HG02938 (cell line): ENCODE results near the gene HIVEP3.
"Not testable (repeated sequence)": the region's sequence is repeated elsewhere in the genome, so short reads cannot be mapped to it uniquely, and the experiment has no call there.

ENCODE experiments used
- ATAC-seq: cut with Tn5 transposase; IDR thresholded peaks from one replicate; pipeline ENCODE4 v1.9.1; 2021; ENCODE audit warnings: mild to moderate bottlenecking, moderate library complexity; ENCODE audit not compliant: unreplicated experiment

HIVEP3 gene

GRCh38 chr1:41573785-41574713, 344.7 kb downstream of the HIVEP3 start:
- ATAC-seq: peak; percentile 52

- ATAC-seq: no peak
Measured at GRCh38 chr1:41573194-41573593, 345.5 kb downstream of the HIVEP3 start.

- no peak for ATAC-seq
Measured at GRCh38 chr1:41572224-41572623, 346.5 kb downstream of the HIVEP3 start.

GRCh38 chr1:41571041-41571440, 347.7 kb downstream of the HIVEP3 start:
- ATAC-seq: no peak

- ATAC-seq: no peak
Measured at GRCh38 chr1:41568204-41568603, 350.5 kb downstream of the HIVEP3 start.

GRCh38 chr1:41566969-41567368, 351.8 kb downstream of the HIVEP3 start:
- ATAC-seq: no peak

- ATAC-seq: no peak
Measured at GRCh38 chr1:41566274-41566885, 352.3 kb downstream of the HIVEP3 start.

- no peak for ATAC-seq
Measured at GRCh38 chr1:41564741-41565475, 353.8 kb downstream of the HIVEP3 start.

- ATAC-seq: no peak
Measured at GRCh38 chr1:41562328-41562727, 356.4 kb downstream of the HIVEP3 start.

- ATAC-seq: no peak
Measured at GRCh38 chr1:41560931-41561330, 357.8 kb downstream of the HIVEP3 start.

- no peak for ATAC-seq
Measured at GRCh38 chr1:41560496-41560895, 358.2 kb downstream of the HIVEP3 start.

- no peak for ATAC-seq
Measured at GRCh38 chr1:41559331-41559730, 359.4 kb downstream of the HIVEP3 start.

- ATAC-seq: no peak
Measured at GRCh38 chr1:41558761-41559171, 360.0 kb downstream of the HIVEP3 start.

GRCh38 chr1:41557751-41558455, 360.8 kb downstream of the HIVEP3 start:
- ATAC-seq: no peak

- not testable (repeated sequence) for ATAC-seq
Measured at GRCh38 chr1:41554746-41555145, 364.0 kb downstream of the HIVEP3 start.

- no peak for ATAC-seq
Measured at GRCh38 chr1:41547781-41548560, 370.8 kb downstream of the HIVEP3 start.

- no peak for ATAC-seq
Measured at GRCh38 chr1:41547336-41547735, 371.4 kb downstream of the HIVEP3 start.

- no peak for ATAC-seq
Measured at GRCh38 chr1:41546833-41547135, 371.9 kb downstream of the HIVEP3 start.

- ATAC-seq: no peak
Measured at GRCh38 chr1:41545996-41546832, 372.5 kb downstream of the HIVEP3 start.
